ENCODE measurements around the gene LHFPL2.

Gene LHFPL2

DNA sequence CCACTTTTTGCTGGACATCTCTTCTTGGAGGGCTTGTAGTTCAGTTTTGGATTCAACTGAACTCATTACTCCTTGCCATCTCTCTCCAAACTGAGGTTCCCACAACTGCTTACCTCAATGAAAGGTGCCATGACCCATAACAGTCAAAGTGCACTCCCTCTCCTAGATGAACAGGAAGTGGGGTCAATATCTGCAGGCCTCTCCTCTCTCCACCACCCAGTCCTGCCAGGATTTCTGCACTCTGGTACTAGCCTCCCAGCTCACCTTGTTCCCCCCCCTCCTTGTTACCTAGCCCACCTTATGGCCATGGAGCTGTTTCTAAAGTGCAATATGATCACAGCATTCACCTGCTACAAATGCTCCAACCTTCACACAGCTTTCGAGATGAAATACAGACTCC is 5.9 kb downstream of the LHFPL2 start:
- DNase-seq (ENCODE audit: low read depth in 1 of 2, low spot score in 1 of 2) = no peak

DNA sequence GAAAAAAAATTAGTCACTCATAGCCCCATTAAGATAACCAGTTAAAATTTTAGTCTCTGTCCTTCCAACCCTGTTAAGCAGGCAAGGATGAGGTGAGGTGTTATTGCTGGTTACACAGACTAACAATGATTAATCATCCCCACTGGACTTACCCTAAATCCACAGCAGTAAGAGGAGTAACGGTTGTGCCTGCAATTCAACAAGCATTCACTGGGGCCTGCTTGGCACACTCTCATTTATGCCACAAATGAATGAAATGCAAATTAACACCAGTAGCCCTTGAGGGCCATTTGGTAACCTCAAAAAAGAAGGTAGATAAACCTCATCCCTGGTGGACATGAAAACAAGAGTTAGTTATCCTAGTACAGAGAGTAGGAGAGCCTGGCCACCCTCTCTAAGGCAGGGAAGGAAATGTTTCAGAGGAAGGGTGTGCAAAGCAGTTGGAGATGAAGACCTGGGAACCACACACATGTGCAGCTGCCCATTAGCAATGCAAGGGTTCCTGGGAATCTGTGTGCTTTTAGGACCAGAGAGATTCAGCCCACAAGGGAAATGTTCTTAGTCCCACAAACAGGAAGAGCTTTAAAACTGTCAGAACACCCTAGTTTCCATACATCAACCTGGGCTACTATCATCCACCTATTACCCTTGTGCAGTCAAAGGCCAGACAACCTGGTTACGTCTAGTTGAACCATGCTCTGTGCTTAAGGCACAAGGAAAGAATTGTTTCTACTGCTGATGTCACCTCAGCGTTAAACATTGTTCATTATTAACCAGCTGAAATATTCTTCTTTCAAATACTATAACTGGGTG is 7.7 kb downstream of the LHFPL2 start:
- no peak for DNase-seq (ENCODE audit: low read depth in 1 of 2, low spot score in 1 of 2)

DNA sequence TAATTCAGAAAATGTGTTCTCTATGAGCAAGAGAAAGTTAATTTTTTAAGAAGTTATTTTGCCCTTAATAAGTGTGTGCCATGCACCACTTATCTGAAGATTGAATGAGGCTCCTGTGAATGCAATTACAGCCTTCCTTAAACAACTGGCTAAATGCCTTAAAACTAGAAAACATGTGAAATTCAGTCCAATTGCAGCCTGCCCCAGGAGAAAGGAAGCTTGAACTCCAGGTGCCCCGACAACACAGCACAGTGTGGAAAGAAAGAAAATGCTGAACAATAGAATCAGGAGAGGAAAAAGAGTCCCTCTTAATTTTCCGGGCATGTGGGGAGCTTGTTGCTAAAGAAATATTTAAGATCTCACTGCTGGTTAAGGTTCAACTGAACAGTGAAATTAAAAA is 8.8 kb downstream of the LHFPL2 start:
- no peak for DNase-seq (ENCODE audit: low read depth in 1 of 2, low spot score in 1 of 2)

DNA sequence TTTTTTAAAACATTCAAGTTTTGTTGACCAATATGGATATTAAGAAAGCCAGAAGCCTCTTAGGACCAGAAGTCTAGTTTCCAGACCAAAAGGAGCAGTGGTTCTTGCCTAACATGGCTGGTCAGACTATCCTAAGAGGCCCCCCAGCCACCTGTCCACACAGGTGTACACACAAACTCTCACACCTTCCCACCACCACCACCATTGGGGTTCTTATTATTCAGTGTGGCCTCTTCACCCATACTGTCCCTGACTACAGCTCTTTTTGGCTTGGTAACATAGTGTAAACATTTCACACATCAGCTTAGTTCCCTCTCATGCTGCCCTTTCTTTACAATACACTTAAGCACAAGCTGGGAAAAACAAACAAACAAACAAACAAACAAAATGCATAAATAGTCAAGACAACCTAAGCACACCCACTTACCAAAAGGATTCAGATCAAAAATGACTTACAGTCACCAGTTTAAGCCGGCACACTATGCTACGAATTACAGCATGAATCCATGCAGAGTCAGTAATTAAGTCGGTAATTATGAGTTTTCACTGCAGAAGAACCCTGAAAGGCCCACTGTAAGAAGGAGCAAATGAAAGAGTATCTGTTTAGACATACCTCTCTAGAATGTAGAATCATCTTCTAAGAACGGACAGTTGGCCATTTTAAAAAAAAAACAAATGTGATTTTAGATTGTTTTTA is 9.5 kb downstream of the LHFPL2 start:
- no peak for DNase-seq (ENCODE audit: low read depth in 1 of 2, low spot score in 1 of 2)

DNA sequence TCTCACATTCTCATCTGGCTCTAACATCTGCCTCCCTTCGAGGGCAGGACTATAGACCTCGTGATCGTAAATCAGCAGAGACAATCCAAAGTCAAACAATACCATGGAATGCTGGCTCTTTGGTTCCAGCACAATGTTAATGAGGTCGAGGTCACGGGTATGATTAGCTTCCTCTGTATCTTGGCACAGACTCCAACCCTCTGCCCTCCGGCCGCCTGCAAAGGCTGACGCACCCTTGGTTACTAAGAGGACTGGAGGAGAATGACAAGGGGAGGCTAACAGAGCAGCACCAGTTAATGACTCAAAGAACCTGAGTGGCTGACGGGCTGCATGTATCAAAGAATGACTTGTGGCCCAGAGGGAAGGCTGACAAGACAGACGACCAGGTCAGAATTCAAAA is 10.1 kb downstream of the LHFPL2 start:
- DNase-seq (ENCODE audit: low read depth in 1 of 2, low spot score in 1 of 2) = no peak

DNA sequence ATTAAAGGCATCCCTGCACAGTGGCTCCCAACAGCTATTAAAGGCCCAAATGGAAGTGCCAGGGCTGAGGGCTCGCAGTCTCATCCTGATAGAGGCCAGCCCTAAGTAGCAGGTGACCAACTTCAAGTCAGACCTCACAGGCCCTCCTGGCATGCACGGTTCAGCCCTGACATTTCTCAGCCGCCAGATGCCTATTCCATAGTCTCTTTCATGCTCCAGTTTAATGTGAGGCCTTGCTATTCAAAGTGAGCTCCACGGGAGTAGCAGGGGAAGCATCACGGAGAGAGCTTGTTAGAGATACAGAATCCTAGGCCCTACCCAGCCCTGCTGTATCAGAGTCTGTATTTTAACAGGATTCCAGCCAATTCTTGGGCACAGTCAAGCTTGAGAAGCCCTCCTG is 11.1 kb downstream of the LHFPL2 start:
- no peak for DNase-seq (ENCODE audit: low read depth in 1 of 2, low spot score in 1 of 2)

DNA sequence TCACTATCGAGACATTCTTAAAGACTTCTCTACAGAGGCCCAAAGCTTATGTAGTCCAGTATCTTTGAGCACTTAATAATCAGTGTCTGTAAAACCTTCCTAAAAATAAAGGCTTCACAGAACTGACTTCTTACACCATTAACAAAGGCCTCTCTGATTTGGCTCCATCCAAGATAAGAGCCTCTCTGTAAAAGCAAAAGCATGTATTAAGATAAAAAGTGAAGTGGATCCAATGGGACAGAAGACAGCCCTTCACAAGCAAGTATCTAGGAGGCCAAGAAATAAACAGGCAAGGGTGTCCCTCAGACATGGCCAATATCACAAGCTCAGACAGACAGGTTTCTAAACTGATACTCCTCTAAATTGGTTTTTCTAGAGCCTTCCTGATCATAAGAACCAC is 11.9 kb downstream of the LHFPL2 start:
- DNase-seq (ENCODE audit: low read depth in 1 of 2, low spot score in 1 of 2) = no peak

DNA sequence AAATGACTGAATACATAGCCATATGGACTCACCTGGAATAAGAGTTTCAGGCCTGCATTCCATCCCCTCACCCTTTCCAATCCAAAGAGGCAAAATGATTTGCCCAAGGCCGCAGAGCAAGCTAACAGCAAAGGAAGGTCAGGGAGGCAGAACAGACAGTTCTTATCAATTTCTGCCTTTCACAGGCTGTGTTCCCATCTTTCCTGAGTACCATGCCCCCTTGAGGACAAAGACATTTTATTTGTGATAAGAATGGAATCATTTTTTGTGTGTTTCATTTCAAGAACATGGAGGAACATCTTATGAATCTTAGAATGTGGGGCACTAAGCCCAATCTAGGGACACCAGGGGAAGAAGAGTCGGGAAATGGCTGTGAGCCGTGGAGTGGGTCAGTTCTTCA is 13.9 kb downstream of the LHFPL2 start:
- no peak for DNase-seq (ENCODE audit: low read depth in 1 of 2, low spot score in 1 of 2)

DNA sequence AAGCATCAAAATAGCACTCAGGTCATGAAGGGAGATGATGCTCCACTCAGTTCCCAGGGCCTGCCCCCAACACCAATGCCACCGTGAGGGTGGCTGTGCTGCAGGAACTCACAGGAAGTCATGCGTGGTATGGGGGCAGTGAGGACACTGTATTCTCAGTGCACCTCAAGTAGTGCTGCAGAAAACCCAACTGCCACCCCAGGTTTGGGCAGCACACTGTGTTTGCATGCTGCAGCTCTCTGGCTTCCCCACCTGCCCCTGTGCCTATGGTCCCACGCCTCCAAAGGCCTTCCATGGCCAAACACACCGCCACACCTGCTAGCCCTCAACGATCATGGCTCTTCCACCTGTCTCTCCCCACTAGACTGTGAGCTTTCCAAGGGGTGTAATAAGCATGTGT is 14.3 kb downstream of the LHFPL2 start:
- DNase-seq (ENCODE audit: low read depth in 1 of 2, low spot score in 1 of 2) = no peak

DNA sequence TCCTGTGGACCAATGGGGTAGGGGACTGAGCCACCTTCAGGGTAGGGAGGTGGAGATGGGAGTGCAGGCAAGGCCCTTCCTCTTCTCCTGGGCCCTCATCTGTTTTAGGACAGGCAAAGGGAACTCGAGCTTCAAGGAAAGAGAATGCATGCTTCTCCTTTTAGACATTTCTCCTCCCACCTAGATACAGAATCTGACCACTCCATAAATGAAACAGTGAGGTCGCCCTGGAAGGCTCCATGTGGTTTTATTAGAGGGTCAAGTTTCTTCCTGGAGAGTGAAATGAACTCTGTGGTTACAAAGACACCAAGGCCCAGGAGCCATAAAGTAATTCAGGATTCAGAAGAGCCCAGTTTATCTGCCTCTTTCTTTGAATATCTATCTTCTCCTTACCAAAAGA is 14.9 kb downstream of the LHFPL2 start:
- DNase-seq (ENCODE audit: low read depth in 1 of 2, low spot score in 1 of 2) = no peak

DNA sequence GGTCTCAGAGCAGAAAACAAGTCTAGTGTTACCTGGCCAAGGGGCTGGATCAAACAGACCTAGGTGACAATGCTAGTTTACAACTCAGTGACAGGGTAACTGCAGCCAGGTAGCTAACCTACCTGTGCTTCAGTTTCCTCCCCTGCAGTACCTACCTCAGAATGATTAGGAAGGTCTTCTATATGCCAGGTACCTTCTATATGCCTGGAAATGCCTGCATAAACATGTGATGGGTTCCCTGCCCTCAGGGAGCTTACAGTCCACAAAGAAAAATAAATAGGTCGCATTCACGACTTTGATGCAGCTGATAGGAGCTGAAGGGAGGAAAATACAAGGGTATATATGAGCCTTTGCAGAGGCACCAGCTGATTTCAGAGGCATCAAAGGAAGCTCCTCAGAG is 16.1 kb downstream of the LHFPL2 start:
- no peak for DNase-seq (ENCODE audit: low read depth in 1 of 2, low spot score in 1 of 2)

DNA sequence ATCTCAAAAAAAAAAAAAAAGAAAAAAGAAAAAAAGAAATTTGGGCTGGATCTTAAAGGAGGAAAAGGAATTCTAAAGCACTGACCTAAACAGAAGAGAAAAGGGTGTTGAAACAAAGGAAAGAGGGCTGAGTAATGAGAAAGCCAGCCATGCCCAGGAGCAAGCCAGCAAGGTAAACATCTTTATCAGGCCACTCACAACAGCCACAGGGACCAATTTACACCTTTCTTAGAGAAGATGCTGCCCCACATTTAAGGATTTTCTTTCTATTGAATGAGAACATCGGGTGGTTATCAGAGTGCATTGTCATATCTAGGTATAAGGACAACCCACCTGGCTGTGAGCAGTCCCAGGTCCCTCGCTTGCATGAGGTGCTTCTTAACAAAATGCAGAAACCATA is 16.6 kb downstream of the LHFPL2 start:
- no peak for DNase-seq (ENCODE audit: low read depth in 1 of 2, low spot score in 1 of 2)

DNA sequence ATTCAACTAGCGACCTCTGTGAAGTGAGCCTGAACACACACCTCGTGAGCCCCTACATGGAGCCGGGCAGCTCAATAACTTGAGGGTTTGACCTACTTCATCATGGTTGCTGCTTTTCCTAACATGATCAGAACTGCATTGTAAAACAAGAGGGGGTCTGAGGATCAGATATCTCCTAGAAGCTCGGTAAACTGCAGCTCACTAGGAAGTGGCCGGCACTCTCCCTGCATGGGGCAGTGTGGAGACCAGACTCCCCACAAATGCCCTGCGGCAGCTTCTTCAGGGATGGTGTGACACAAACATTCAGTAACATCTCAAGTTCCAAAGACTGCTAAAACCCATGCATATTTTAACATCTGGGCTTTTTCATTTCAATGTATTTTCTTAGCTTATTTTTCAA is 18.5 kb downstream of the LHFPL2 start:
- DNase-seq (ENCODE audit: low read depth in 1 of 2, low spot score in 1 of 2) = no peak

DNA sequence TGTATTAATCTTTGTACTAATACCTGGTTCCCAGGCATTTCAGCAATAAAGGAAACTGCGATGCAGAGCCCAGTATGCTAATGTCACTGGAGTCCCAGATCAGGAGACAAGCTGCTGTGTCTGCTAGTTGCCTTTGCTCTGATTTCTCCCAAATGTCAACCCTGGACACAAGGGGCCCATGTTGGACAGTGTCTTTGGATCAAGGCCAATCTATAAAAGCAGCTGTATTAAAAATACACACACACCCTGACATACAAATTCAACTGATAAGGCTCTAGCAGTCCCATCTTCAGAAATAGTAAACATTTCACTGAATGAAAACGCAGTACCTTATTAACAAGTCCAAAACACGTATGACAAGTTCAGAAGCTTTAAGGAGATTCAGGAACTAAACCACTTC is 18.9 kb downstream of the LHFPL2 start:
- DNase-seq (ENCODE audit: low read depth in 1 of 2, low spot score in 1 of 2) = no peak

DNA sequence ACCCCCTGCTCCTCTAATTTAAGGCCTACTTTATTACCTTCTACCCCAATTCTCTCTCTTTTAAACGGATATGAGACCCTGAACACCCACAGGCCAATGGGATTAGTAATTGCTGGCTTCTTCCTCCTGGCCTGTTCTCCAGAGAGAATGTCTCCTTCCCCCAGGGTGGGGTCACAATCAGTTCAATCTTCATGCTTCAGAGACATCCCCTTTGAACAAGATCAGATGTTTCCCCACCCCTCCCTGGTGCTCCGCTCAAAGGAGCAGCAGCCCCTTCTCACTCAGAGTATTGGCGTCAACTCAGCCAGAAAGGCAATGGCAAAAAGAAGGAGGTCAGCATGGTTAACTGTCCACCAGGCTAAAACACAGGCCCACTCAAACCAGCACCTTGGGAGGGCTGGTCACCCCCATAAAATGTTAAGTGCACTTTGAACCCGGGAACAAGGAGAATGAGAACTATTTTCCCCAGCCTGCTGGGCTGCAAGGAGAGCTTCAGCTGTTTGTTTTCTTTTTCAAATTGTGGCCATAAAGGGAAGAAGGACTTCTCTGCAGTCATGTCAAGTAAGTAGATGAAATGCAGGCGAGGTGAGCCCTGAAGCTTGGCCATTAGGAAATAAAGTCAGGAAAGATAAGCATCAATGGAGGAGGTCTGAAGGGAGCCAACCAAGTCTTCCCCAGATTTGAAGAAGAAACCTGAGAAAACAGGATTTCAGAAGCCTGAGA is 20.1 kb downstream of the LHFPL2 start:
- no peak for DNase-seq (ENCODE audit: low read depth in 1 of 2, low spot score in 1 of 2)

DNA sequence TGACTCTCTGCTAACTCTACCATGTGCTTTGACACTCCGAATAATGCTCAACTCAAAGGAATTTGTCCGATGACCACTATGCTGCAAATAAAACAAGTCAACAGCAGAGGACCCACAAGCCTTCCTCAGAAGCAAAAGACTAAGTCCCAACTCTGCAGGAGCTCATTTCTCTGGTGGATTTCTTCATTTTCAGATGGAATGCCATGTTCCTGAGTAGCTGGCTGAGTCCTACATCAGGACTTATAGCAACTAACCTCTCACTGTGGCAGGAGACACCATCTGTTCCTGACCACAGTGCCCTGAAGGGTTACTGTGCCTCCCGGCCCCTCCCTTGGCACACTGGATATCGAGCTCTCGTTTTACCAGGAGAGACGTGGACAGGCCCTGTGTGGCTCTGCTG is 20.8 kb downstream of the LHFPL2 start:
- DNase-seq (ENCODE audit: low read depth in 1 of 2, low spot score in 1 of 2) = no peak

DNA sequence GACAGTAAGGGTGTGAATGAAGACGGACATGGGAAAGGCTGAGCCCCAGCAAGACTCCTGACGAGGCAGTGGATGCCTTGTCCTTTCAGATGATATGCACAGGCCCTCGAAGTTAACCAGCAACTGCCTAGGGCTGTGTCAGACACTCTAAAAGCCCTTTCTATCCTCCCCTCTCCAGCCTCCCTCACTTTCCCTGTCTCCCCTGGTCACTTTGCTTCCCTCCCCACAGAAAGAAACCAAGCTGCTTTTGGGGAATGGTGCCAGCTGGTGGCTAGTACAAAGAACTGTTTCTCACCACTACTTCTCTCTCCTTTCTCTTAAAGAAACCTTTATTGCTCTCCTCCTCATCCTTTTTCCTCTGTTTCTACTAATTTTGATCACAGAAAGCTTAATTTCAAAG is 21.4 kb downstream of the LHFPL2 start:
- DNase-seq (ENCODE audit: low read depth in 1 of 2, low spot score in 1 of 2) = no peak

DNA sequence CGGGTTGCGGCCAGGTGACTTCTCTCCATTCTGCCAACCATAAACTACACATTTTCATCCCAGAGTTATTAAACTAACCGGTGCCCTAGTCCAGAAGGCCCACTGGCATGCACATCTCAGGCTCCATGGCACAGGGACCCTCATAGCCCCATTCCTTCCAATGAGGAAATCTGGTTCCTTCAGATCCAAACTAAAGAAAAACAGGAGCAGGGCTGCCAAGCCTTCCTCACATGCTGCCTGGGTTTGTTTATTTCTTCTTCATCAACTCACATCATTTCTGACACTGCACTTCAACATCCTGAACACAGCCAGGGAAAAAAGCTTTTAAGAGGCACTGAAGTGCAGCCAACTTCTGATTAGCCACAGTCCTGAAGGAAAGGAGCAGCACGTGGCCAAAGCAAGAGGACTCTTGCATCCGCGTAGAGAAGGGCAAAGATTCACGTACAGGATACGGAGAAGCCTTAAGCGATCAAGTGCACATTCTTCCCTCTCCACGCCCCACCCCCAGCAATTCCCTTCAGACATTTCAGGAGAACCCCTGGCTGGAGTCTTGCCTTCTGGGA is 22.5 kb downstream of the LHFPL2 start:
- no peak for DNase-seq (ENCODE audit: low read depth in 1 of 2, low spot score in 1 of 2)

DNA sequence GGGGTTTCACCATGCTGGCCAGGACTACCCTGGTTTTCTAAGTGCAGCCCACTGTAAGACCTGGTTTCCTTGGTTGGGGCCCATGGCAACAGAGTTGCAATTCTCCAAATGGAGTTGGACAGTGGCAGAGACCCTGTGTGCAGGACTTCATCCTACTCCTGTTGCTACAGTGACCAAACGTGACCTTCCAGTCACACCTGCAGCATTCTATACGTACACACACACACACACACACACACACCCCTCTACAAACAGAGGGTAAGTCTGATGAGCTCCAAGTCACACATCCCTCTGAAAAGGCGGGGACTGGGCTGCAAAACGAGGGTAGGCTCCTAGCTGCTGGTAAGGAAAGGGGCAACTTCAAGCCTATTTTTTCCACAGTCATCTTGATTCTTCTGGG is 23.6 kb downstream of the LHFPL2 start:
- DNase-seq (ENCODE audit: low read depth in 1 of 2, low spot score in 1 of 2) = no peak

DNA sequence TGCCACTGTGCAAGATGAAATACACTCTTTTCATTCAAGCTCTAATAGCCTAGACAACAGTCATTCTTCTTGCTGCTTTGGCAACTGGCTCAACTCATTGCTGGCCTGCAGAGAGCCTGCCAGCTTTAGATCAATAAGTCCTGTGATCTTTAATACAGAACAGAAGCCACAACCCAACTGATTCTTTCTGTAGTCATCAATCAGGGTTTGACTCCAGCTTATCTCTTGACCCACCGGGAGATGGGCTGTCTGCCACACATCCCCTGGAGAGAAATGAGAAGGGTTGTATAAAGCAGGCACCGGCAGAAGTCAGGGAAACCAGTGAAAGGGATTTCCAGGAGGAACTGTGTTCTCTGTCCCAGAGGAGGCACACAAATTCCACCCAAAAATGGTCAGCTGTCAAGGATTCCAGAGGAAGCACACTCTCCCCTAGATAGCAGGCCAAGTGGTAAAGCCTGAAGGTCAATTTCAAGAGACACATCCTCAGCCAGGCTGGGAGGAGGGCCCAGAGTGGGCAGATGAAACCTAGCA is 24.5 kb downstream of the LHFPL2 start:
- no peak for DNase-seq (ENCODE audit: low read depth in 1 of 2, low spot score in 1 of 2)

DNA sequence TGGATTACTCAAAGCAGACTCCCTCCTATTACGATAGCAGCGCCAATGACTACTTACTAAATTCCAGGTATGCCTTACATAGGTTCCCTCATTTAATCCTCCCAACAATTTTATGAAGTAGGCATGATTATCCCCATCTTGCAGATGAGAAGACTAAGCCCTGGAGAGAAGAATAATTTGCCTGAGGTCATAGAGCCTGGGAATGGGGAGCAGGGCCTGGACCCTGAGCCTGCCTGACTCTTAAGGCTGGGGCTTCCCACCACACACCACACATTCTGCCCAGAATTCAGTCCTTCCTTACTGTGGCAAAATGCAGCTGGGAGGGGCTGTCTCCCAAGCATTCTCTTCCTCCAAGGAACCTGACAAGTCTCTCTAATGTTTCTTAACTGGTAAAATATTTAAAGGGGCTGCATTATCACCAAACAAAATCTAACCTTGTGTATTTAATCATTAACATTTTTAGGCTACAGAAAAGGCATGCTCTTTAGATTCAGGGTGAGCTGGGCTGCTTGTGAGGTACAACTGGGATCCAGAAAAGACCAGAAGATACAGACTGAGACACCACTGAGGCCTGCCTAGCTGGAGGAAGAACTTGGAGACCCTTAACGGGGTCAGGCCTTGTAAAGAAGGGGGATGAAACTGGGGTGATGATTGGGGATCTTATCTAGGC is 26.1 kb downstream of the LHFPL2 start:
- no peak for DNase-seq (ENCODE audit: low read depth in 1 of 2, low spot score in 1 of 2)

All from stimulated activated CD4-positive, alpha-beta T cell treated with anti-CD3 and anti-CD28 coated beads, Interleukin-15, amount 100 ng/mL, for 1 hour (primary cell).